SIG-M5 treated with dmso at 0.1 percent for 504 hours (cell line): ENCODE measurements around the gene PRMT1.

Source experiments
- DNase-seq: peaks from one replicate; lab custom pipeline; 2025; ENCODE audit not compliant: unreplicated experiment; lab: John Stamatoyannopoulos, UW

Gene PRMT1

DNA sequence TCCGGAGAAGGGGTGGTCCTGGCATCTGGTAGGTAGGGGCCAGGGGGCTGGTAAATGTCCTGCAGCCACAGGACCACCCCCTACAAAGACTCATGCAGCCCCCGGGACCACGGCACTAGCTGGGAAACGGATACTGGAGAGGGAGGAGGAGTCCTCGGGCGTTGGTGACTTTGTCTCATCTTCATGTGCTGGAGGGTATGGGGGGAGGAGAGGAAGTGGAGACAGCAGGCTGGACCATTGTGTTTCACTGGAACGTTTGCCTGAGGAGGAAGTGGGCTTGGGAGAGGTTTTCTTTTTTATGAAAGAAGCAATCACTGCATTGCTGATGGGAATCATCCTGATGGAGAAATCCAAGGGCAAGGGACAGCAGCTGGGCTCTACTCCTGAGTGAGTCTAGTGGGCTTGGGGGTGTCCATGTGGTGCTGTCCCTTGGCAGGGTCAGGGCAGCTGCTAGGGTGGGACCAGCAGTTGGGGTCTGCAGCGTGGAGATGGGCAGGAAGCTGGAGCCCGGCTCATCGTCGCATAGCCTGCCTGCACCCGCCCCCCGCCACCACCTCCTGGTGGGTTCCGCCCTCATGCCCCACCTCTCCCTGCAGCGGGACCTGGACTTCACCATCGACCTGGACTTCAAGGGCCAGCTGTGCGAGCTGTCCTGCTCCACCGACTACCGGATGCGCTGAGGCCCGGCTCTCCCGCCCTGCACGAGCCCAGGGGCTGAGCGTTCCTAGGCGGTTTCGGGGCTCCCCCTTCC, 10.7 kb downstream of the PRMT1 start:
- no peak for DNase-seq

DNA sequence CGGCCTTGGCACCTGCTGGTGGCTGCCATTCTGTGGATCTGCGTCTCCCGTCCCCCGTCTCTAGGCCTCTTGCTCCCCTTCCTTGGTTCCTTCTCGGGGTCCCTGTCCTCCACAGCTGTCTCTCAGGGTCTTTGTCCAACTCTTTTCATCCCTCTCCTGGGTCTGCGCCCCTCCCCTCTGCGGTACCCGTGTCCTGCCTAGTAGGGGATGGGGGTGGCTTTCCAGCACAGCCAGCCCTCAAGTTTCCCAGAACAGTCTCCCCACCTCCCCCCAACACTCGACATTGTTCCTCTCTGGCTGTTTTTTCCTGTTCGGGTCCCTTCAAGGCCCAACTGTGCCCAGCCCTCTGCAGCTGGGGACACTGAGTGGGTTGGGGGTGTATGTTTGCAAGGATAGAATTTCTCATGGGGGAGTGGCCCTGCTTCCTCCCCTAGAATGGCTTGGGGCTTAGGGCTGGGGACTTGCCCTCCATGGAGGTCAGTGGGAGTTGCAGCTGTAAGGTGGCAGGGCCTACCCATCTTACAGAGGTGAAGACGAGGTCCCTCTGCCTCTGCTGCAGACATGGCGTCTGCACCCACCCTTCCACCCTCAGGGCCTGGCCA, 11.6 kb downstream of the PRMT1 start:
- no peak for DNase-seq

DNA sequence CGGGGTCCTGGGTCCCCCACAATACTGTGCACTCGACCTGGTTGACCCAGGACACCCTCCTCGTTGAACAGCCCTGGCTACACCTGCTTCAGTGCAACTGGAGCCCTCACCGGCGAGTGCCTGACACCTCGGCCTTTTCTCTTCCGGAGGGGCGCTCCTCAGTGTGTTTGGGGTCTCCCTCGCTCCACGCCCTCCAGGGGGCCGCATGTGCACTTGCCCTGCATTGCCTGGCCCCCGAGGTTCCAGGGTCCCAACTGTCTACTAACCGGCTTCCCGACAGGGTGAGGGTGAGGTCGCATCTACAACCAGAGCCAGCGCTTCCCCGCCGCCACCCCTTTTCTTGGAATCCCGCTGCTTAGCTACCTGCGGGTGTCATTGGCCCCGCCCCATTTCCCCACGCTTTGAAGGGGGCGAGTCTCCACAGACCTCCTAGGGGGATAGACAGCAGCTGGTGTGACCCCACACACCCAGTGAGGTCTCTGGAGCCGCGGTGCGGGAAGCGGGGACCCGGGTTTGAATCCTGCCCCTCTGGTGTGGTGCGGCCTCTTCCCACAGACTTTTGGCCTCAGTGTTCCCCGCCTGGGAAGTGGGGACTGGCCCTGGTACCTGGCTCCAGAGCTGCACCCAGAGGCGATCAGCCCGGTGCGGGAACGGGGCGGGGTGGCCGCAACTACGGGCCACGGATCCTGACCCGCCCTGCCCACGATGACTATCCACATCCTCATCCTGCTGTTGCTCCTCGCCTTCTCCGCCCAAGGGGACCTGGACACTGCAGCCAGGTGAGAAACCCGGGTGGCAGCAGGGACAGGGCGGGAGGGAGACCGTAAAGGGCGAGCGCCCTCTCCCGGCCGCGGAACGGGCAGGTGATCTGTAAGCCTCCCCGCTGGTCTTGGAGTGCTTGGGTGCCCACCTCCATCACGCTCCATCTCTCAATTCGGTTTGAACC, 12.3 kb downstream of the PRMT1 start, which contains the start of gene ADM5:
Gene ADM5, plus strand, starts transcription at position 462 of the 946 bp plus-strand sequence. Its CDS starts 244 bp downstream, at position 706.
- no peak for DNase-seq

DNA sequence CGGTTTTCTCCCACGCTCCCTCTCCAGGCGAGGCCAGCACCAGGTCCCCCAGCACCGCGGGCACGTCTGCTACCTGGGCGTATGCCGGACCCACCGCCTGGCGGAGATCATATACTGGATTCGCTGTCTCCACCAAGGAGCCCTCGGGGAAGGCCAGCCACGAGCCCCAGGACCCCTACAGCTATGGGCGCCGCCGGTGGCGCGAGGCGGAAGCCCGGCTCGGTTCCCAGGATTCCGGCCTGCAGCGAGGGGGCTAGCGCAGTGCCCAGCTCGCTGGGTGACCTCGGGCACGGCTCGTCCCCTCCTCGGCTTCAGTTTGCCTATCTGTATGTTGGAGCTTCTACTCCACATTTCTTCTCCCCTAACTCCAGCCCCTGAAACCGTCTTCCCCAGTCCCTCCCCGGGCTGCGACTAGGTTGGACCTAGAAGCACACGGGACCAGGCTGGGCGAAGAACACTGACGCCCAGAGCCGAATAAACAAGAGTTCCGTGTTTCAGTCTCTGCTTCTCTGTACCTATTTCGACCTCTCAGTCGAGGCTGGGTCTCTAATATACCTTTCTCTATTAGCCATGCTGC, 13.1 kb downstream of the PRMT1 start:
- no peak for DNase-seq

DNA sequence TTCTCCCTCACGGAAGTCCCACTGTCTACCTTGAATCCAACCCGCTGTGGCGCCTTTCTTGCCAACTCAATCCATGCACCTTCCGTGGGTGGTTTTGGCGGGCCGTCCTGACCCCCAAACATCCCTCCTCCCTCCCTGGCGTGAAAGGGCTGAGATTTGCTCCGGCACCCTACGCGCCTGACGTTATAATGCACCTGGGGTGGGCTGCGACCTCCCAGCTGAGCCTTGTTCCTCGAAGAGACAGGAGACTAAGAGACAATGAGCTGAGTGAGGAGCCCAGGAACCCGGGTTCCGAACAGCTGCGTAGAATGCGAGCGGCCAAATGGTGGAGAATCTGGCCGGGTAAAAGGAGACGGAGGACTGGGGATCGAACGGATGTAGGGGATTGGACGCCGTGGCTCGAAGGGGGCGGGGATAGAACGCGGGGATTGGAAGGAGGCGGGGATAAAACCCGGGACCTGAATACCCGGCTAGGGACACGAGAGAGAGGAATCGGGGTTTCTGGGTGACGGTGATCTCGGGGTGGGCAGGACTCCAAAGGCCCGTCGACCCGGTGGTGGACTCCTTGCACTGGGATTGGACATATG, 13.7 kb downstream of the PRMT1 start, which contains the start of gene CPT1C:
Gene CPT1C, plus strand, starts transcription at position 461 of the 587 bp plus-strand sequence. CDS start 1,137 bp downstream, outside the sequence.
- peak; percentile 19 for DNase-seq

DNA sequence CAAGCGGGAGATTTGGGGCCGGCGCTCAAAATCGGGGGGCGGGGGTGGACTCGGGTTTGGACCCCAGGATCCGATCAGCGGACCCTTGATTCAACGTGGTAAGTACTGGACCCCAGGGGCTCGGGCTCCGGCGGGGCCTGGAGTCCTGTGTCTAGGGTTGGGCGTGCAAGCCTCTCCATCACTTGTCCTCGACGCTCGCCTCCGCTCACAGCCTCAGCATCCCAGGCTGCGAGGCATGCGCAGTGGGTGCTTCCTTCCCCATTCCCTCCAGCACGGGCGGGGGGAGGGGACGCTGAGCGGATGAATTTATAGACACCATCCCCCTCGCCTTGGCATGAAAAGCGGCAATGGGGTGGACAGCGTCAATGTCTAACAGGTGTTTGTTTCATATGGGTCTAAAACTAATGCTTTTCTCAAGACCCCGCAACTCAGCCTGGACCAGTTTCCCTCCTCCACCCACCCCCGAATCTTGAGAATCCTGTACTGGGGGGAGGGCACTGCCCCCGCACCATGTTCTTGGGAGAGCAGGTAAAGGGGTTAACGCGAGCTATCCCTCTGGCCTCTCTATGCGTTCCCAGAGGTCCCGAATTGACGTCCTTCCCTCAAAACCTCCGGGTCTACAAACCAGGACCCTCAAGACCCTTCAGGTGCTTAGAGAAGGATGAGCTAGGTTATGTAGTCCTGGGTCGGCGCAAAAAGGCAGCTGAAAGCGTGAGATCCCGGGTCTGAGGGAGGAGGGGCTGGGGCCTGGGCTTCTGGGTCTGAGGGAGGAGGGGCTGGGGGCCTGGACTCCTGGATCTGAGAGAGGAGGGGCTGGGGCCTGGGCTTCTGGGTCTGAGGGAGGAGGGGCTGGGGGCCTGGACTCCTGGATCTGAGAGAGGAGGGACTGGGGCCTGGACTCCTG, 14.4 kb downstream of the PRMT1 start:
- no peak for DNase-seq

DNA sequence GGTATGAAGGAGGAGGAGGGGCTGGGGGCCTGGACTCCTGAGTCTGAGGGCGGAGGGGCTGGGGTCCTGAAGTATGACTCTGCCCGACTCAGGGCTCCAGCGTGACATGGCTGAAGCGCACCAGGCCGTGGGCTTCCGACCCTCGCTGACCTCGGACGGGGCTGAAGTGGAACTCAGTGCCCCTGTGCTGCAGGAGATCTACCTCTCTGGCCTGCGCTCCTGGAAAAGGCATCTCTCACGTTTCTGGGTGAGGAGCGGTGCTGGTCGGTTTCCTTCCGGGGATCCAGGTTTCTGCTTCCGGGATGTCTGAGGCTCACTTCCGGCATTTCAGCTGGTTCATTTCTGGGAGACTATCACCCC, 15.1 kb downstream of the PRMT1 start:
- no peak for DNase-seq

DNA sequence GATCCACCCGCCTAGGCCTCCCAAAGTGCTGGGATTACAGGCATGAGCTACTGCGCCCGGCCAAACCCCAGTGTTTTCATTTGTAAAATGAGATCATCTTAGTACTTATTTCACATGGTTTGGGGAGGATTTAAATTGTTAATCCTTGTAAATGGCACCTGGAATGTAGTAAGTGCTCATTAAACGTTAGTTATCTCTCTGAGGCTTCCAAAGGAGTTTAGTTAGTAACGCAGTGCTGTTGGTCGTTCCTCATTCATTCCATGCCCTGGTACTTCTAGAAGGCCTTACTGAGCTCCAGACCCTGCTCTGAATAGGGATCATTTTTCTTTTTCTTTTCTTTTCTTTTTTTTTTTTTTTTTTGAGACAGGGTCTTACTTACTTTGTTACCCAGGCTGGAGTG, 19.0 kb downstream of the PRMT1 start:
- no peak for DNase-seq

DNA sequence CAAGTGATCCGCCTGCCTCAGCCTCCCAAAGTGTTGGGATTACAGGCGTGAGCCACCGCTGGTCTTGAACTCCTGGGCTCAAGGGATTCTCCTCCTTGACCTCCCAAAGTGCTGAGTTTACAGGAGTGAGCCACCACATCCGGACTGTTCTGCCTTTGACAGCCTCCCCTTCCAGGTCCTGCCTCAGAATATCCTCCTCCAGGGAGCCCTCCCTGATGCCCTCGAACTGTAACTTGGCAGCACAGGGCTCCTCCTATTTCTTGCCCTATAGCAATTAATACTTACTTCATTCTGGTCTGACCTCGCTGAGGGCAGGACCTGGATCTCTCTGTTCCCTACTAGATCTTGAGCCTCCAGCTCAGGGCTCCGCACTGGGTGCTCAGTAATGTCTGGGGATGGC, 19.8 kb downstream of the PRMT1 start:
- DNase-seq: no peak

DNA sequence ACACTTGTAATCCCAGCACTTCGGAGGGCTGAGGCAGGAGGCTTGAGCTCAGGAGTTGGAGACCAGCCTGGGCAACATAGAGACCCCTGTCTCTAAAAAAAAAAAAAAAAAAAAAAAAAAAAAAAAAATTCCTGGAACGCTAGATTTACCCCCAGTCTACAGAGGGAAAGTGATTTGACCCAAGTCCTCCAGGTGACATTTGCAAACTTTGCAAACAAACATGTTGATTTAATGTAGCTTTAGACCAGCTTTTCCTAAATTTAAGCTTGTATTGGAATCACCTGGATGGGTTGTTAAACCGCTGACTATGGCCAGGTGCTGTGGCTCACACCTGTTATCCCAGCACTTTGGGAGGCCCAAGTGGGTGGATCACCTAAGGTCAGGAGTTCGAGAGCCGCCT, 22.3 kb downstream of the PRMT1 start:
- no peak for DNase-seq

DNA sequence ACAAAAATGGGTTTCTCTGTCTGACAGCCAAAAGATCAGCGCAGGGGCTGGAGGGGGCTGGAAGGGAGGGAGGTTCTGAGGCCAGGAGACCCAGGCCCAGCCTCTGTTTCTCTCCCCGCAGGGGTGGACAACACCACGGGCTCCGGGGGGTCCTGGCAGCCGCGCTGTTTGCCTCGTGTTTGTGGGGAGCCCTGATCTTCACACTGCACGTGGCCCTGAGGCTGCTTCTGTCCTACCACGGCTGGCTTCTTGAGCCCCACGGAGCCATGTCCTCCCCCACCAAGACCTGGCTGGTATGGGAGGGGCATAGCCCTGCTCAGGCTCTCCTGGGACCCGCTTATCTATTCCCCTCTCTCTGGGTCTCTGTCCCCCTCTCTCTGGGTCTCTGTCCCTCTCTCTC, 23.5 kb downstream of the PRMT1 start:
- no peak for DNase-seq

DNA sequence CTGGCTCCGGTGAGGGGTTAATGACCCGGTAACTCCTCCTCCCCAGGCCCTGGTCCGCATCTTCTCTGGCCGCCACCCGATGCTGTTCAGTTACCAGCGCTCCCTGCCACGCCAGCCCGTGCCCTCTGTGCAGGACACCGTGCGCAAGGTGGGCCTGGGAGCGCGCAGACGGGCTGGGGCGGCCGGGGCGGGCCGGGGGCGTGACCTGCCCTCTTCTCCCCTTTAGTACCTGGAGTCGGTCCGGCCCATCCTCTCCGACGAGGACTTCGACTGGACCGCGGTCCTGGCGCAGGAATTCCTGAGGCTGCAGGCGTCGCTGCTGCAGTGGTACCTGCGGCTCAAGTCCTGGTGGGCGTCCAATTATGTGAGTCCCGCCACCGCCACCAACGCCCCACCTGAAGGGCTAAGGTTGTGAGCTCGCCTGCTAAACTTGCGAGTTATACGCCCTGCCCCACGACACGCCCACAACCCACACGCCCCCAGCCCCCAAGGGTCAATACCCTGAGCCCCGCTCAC, 24.3 kb downstream of the PRMT1 start:
- DNase-seq: no peak

DNA sequence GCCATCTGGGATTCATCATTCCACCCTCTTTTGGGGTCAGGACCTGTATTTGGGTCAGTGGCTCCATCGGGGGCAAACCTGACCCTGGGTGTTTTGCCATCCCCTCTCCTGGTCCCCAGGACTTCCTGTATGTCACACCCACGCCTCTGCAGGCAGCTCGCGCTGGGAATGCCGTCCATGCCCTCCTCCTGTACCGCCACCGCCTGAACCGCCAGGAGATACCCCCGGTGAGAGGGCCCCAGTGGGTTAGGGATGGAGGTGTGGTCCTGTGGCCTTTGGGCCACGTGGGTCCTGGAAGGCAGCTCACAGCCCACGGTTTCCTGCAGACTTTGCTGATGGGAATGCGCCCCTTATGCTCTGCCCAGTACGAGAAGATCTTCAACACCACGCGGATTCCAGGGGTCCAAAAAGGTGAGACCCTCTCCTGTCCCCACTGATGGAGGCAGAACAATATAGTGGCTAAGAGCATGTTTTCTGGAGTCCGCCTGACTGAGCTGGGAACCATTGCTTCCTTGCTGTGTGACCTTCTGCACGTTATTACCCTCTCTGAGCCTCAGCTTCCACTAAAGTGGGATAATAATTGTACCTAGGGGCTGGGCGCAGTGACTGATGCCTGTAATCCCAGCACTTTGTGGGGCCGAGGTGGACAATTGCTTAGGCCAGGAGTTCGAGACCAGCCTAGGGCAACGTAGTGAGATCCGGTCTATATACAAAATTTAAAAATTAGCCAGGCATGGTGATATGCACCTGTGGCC, 28.0 kb downstream of the PRMT1 start:
- no peak for DNase-seq

DNA sequence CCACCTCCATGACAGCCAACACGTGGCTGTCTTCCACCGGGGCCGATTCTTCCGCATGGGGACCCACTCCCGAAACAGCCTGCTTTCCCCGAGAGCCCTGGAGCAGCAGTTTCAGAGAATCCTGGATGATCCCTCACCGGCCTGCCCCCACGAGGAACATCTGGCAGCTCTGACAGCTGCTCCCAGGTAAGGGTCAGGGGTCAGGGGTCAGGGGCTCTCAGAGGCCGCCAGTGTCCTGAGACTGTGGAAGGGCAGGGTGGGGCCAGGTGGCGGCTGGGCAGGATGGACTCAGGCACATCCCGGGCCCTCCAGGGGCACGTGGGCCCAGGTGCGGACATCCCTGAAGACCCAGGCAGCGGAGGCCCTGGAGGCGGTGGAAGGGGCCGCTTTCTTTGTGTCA, 28.8 kb downstream of the PRMT1 start:
- no peak for DNase-seq

DNA sequence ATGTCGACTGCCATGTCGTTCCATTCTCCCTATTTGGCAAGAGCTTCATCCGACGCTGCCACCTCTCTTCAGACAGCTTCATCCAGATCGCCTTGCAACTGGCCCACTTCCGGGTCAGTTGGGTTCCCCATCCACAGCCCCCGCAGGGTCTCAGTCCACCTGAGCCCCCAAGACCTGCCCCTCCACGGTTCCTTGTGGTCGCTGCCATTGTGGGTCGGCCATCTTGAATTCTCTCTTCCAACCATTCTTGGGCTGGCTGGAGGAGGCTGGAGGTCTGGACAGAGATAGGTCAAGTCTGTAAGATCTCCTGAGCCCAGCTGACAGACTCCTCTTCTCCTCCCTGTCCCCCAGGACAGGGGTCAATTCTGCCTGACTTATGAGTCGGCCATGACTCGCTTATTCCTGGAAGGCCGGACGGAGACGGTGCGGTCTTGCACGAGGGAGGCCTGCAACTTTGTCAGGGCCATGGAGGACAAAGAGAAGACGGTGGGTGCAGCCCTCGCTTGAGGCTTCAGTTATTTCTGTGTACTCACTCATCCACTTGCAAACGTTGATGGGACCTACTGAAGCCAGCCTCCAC, 33.4 kb downstream of the PRMT1 start:
- DNase-seq: no peak

DNA sequence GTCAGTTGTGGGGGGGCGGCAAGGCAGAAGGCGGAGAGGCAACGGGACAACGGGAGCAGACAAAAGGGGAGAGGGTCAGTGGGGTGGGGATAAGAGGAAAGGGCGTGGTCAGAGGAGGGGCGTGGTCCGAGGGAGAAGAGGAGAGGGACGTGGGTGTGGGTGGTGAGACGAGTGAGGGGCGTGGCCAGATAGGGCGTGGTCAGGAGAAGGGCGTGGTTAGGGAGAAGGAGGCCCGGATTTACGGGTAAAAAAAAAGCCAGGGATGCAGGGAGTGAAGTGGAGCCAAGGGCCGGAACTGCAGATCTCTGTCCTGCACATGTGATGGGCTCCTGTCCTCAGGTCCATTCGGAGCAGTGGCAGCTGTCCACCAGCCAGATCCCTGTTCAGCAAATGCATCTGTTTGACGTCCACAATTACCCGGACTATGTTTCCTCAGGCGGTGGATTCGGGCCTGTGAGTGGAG, 35.4 kb downstream of the PRMT1 start:
- peak; percentile 42 for DNase-seq

DNA sequence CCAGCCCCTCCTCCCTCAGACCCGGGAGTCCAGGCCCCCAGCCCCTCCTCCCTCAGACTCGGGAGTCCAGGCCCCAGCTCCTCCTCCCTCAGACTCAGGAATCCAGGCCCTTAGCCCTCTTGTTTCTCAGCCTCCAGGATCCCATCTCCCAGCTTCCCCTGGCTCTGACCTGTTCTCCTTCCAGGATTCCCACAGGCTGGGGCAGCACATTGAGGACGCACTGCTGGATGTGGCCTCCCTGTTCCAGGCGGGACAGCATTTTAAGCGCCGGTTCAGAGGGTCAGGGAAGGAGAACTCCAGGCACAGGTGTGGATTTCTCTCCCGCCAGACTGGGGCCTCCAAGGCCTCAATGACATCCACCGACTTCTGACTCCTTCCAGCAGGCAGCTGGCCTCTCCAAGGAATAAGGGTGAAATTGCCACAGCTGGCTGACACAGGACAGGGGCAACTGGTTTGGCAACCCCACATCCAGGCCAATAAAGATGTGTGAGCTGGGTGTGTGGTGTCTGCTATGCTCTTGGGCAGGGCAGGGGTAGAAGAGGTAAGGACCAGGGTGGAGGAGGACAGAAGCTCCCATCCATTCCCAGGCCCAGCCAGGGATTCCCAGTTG, 36.3 kb downstream of the PRMT1 start:
- DNase-seq: peak; percentile 22

DNA sequence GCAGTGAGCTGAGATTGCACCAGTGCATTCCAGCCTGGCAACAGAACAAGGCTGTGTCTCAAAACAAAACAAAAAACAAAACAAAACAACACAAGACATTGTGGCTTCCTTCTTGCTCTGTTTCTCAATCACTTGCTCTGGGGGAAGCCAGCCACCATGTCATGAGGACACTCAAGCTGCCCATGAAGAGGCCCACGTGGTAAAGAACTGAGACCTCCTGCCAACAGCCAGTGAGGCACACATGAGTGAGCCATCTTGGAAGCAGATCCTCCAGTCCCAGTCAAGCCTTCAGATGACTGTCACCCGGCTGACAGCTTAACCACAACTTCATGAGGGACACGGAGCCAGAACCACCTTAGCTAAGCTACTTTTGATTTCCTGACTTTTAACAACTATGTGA, 39.1 kb downstream of the PRMT1 start:
- no peak for DNase-seq
